Natural killer cell (primary cell): ENCODE results near the gene P3H1. TPM values are rescaled to one million over a fixed set of nuclear protein-coding genes. Genes with fewer than 3 reads are reported as not detected.

Source experiments
- ATAC-seq, 3 donors: fragments of 150-1000 bp in 2 of 3; fragments of 200-7000 bp in 1 of 3; cut with Tn5 transposase; 1 replicate in 1 of 3; 2 replicates in 2 of 3; pipeline ENCODE4 v1.10.0; 2021; ENCODE audit warnings: mild to moderate bottlenecking in 2 of 3, moderate library complexity in 2 of 3
- DNase-seq, 2 donors: peaks; one replicate each; pipeline versions ENCODE4 v3.0.0 to v3.0.0-alpha.2; 2013 to 2021; ENCODE audit warnings: mixed read lengths in 1 of 2
- H3K27ac ChIP-seq: one replicate; pipeline ENCODE4 v1.5.1; 2013; ENCODE audit warnings: mild to moderate bottlenecking, low read length
- H3K27me3 ChIP-seq: one replicate; pipeline ENCODE4 v1.6.1; 2013; ENCODE audit warnings: low read length; ENCODE audit not compliant: control insufficient read depth, insufficient read depth
- H3K36me3 ChIP-seq: one replicate; pipeline ENCODE4 v1.6.1; 2013; ENCODE audit warnings: low read length; ENCODE audit not compliant: control insufficient read depth, insufficient read depth
- H3K4me1 ChIP-seq: one replicate; pipeline ENCODE4 v1.6.1; 2013; ENCODE audit warnings: low read length; ENCODE audit not compliant: control insufficient read depth, insufficient read depth
- H3K4me3 ChIP-seq: one replicate; pipeline ENCODE4 v1.5.1; 2013; ENCODE audit warnings: low read length
- H3K9me3 ChIP-seq: one replicate; pipeline ENCODE4 v1.6.1; 2013; ENCODE audit warnings: low read length; ENCODE audit not compliant: control insufficient read depth, insufficient read depth
- H3K27ac Mint-ChIP-seq, 2 donors: one replicate each; pipeline ENCODE4 v1.8.0; 2022; ENCODE audit warnings: mild to moderate bottlenecking in 2 of 2, mixed read lengths in 2 of 2, moderate library complexity in 1 of 2
- H3K27me3 Mint-ChIP-seq, 2 donors: one replicate each; pipeline ENCODE4 v1.8.0; 2022; ENCODE audit warnings: low read depth in 2 of 2, mixed read lengths in 2 of 2
- H3K36me3 Mint-ChIP-seq: one replicate; pipeline ENCODE4 v1.8.0; 2022; ENCODE audit warnings: mixed read lengths
- H3K4me1 Mint-ChIP-seq, 2 donors: one replicate each; pipeline ENCODE4 v1.8.0; 2022; ENCODE audit warnings: mixed read lengths in 2 of 2
- H3K4me3 Mint-ChIP-seq: one replicate; pipeline ENCODE4 v1.8.0; 2022; ENCODE audit warnings: mild to moderate bottlenecking, moderate library complexity, mixed read lengths
- H3K9me3 Mint-ChIP-seq, 2 donors: one replicate each; pipeline ENCODE4 v1.8.0; 2022; ENCODE audit warnings: mixed read lengths in 2 of 2
- WGBS: methylation state at CpG from one replicate; pipeline ENCODE4 v1.1.7; 2013; ENCODE audit warnings: missing lambda C conversion rate; ENCODE audit not compliant: insufficient coverage; 5-methylcytosine and 5-hydroxymethylcytosine counted together
- intact Hi-C: fragments of 100-400 bp; cut with micrococcal nuclease; formaldehyde crosslinking; loops from one replicate; pipeline ENCODE4 v1.14.2; 2022
- total RNA-seq, 4 donors: library from RNA; stranded (reverse); fragments of 120-200 nt in 1 of 4; gene quantifications; one replicate each; pipeline versions ENCODE4 v1.2.3 to v1.2.4, GENCODE V29; 2013 to 2022
- TF ChIP-seq, protein P1 (sequence below): fragments of 200-600 bp; IDR thresholded peaks from one replicate; pipeline ENCODE4 v1.8.0; 2022; ENCODE audit warnings: antibody characterized with exemption

Gene P3H1
- total RNA-seq, 3 donors from 2014 or later (not counting 1 experiment from before 2014, with no cell fraction given) = 29.6 to 40.4 (median 37.9) TPM

DNA sequence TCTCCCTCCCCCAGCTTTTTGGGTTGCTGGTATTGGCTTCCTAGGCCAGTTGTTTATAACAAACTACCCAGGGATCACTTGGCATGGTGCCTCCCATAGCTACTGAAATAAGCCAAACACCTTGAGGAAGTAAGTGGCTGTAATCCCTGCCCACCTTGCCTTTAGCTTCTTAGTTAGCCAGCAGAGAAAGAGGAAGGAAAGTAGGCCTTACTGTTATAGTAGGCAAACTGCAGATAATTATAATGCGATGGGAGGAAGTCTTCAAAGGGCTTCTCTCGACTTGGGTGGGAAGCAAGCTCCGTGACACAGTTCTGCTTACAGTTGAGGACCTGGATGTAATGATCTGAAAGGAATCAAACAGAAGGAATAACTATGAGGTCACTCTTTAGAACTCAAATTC is 8.2 kb downstream of the P3H1 start:
- H3K27ac Mint-ChIP-seq = no peak overlapping the region
- no peak overlapping the region for H3K27ac ChIP-seq
- 40% methylated on average over 3 of the region's 3 CpGs for WGBS
- H3K4me3 Mint-ChIP-seq = no peak overlapping the region
- no peak for DNase-seq
- H3K9me3 Mint-ChIP-seq = no peaks in the 10 kb centered on the region
- no peak for ATAC-seq
- no peaks in the 10 kb centered on the region for H3K27me3 ChIP-seq
- no peaks in the 10 kb centered on the region for H3K9me3 ChIP-seq
- intact Hi-C loops = no loop called here
- H3K4me1 Mint-ChIP-seq = peaks cover 5 to 13% of the 10 kb centered on the region in 2 donors
- peaks cover 23% of the 10 kb centered on the region for H3K36me3 Mint-ChIP-seq
- H3K4me1 ChIP-seq = no peaks in the 10 kb centered on the region
- TF ChIP-seq, protein P1, sequence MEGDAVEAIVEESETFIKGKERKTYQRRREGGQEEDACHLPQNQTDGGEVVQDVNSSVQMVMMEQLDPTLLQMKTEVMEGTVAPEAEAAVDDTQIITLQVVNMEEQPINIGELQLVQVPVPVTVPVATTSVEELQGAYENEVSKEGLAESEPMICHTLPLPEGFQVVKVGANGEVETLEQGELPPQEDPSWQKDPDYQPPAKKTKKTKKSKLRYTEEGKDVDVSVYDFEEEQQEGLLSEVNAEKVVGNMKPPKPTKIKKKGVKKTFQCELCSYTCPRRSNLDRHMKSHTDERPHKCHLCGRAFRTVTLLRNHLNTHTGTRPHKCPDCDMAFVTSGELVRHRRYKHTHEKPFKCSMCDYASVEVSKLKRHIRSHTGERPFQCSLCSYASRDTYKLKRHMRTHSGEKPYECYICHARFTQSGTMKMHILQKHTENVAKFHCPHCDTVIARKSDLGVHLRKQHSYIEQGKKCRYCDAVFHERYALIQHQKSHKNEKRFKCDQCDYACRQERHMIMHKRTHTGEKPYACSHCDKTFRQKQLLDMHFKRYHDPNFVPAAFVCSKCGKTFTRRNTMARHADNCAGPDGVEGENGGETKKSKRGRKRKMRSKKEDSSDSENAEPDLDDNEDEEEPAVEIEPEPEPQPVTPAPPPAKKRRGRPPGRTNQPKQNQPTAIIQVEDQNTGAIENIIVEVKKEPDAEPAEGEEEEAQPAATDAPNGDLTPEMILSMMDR = no peak
- H3K27me3 Mint-ChIP-seq = no peaks in the 10 kb centered on the region
- no peak overlapping the region for H3K4me3 ChIP-seq
- peaks cover 49% of the 10 kb centered on the region for H3K36me3 ChIP-seq

GRCh38 chr1:42757892-42758275 is 8.9 kb downstream of the P3H1 start:
- Histone ChIP-seq H3K4me3 (no peak overlapping the region), H3K9me3 (no peaks in the 10 kb centered on the region), H3K36me3 (peaks cover 55% of the 10 kb centered on the region), H3K4me1 (no peaks in the 10 kb centered on the region), H3K27ac (no peak overlapping the region), H3K27me3 (no peaks in the 10 kb centered on the region)
- no peak overlapping the region for H3K4me3 Mint-ChIP-seq
- H3K36me3 Mint-ChIP-seq = peaks cover 24% of the 10 kb centered on the region
- DNase-seq (no peak), ATAC-seq (no peak)
- no peak overlapping the region for H3K27ac Mint-ChIP-seq
- TF ChIP-seq, protein P1 = no peak
- no peaks in the 10 kb centered on the region for H3K9me3 Mint-ChIP-seq
- intact Hi-C loops = no loop called here
- H3K27me3 Mint-ChIP-seq = no peaks in the 10 kb centered on the region
- H3K4me1 Mint-ChIP-seq = peaks cover 5 to 13% of the 10 kb centered on the region in 2 donors

- TF ChIP-seq, protein P1 = peak; percentile 57
- peak; percentile 67 to 92 (median 77) for ATAC-seq
- peaks cover 62% of the 10 kb centered on the region for H3K36me3 ChIP-seq
Observed at GRCh38 chr1:42756956-42757891, 9.6 kb downstream of the P3H1 start.

More at GRCh38 chr1:42756956-42757891, 9.6 kb downstream of the P3H1 start:
- Histone ChIP-seq H3K27ac (no peak overlapping the region), H3K4me3 (no peak overlapping the region), H3K9me3 (no peaks in the 10 kb centered on the region), H3K4me1 (no peaks in the 10 kb centered on the region), H3K27me3 (no peaks in the 10 kb centered on the region)
- 92% methylated on average over 16 of the region's 17 CpGs for WGBS
- Mint-ChIP-seq H3K27me3 (no peaks in the 10 kb centered on the region), H3K4me1 (peaks cover 5 to 13% of the 10 kb centered on the region in 2 donors), H3K4me3 (no peak overlapping the region), H3K36me3 (peaks cover 30% of the 10 kb centered on the region), H3K9me3 (no peaks in the 10 kb centered on the region), H3K27ac (peak overlapping the region; percentile 19 to 72)
- intact Hi-C loops = no loop called here
- peak in 1 of 2 donors; percentile 57 for DNase-seq
